ENCODE measurements around the gene R3HDM1. TPM values are rescaled to one million over a fixed set of nuclear protein-coding genes. Genes with fewer than 3 reads are reported as not detected.

The R3HDM1 gene
- total RNA-seq, 3 donors from 2014 or later = 22.3 to 26.1 (median 25.2) TPM

DNA sequence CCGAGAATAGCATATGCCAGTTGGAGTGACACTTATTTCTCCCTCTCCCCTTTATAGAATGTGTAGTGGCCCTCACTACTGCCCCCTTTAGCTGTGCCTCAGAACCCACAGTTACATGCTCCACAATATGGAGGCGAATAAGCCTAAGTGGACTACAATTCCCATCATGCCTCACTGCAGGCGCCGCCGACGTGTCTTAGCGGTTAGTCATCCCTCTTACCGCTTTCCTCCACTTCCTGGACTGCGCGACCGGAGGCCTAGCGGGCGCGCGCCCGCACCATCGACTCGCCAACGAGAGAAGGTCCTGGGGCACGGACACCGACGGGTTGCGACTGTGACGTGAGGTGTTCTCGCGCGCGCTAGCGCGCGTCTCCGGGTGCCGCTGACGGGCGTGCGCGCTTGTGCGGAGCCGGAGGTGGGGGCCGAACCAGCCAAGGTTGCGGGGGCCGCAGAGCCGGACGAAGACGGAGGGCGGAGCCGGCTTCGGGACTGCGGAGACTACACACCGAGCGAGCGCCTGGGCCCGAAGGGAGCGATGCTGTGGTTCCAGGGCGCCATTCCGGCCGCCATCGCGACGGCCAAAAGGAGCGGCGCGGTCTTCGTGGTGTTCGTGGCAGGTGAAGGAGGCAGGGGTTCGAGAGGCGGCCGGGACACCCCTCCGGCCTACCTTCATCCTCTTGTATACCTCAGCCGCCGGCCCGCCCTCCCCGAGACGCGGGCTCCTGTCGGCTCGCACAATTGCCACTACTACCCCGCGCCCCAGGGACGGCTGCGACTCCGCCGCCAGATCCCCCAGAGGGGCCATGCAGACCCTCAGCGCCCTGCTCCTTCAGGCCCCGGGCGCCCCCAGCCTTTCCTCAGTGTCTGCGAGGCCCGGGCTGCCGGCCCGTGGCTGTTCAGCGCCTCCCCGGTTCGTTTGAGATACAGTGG, 210.4 kb downstream of the R3HDM1 start, which contains the start of gene UBXN4:
TSS of gene UBXN4 (plus strand) at position 461 of the 930 bp plus-strand sequence. CDS start at position 536, 75 bp downstream.
- Histone ChIP-seq H3K4me3 (peak within 1 kb of the TSS; percentile 98), H3K36me3 (ENCODE audit: low read depth) (no peaks in the 10 kb centered on the region), H3K4me1 (ENCODE audit: low read depth) (no peaks in the 10 kb centered on the region), H3K9me3 (no peaks in the 10 kb centered on the region)
- ATAC-seq (peak; percentile 96), DNase-seq (peak; percentile 96 to 99 (median 97))
- TF ChIP-seq, protein P1, sequence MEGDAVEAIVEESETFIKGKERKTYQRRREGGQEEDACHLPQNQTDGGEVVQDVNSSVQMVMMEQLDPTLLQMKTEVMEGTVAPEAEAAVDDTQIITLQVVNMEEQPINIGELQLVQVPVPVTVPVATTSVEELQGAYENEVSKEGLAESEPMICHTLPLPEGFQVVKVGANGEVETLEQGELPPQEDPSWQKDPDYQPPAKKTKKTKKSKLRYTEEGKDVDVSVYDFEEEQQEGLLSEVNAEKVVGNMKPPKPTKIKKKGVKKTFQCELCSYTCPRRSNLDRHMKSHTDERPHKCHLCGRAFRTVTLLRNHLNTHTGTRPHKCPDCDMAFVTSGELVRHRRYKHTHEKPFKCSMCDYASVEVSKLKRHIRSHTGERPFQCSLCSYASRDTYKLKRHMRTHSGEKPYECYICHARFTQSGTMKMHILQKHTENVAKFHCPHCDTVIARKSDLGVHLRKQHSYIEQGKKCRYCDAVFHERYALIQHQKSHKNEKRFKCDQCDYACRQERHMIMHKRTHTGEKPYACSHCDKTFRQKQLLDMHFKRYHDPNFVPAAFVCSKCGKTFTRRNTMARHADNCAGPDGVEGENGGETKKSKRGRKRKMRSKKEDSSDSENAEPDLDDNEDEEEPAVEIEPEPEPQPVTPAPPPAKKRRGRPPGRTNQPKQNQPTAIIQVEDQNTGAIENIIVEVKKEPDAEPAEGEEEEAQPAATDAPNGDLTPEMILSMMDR (IDR thresholded peaks at IDR 0.05) = no peak
- intact Hi-C loops (cut with DNase I, micrococcal nuclease) = no loop called here

DNA sequence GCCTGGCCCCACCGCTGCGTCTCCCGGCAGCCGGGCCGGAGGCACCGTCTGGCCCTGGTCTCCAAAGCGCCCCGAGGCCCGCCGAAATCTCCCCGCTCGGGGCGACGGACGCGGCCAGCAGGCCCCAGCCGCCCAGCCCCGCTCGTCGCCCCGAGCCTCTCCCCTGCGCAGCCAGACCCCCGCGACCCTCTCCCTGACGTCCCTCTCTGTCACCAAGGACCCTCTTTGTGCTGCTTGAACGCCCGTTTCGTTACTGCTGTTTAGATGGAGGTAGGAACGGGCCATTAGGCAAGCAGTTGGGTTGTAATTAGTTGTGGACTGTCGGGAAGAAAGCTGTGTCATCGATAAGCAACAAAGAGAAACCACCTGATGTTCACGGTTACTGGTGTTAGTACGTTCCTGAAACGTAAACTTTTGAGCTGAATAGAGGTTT, 211.1 kb downstream of the R3HDM1 start:
- DNase-seq = peak in 1 of 3 donors; percentile 53
- no peaks in the 10 kb centered on the region for H3K9me3 ChIP-seq
- TF ChIP-seq, protein P1 (IDR thresholded peaks at IDR 0.05) = no peak
- no peaks in the 10 kb centered on the region for H3K36me3 ChIP-seq (ENCODE audit: low read depth)
- peak overlapping the region; percentile 98 for H3K4me3 ChIP-seq
- ATAC-seq = peak; percentile 54
- H3K4me1 ChIP-seq (ENCODE audit: low read depth) = no peaks in the 10 kb centered on the region
- intact Hi-C loops (cut with DNase I, micrococcal nuclease) = no loop called here

DNA sequence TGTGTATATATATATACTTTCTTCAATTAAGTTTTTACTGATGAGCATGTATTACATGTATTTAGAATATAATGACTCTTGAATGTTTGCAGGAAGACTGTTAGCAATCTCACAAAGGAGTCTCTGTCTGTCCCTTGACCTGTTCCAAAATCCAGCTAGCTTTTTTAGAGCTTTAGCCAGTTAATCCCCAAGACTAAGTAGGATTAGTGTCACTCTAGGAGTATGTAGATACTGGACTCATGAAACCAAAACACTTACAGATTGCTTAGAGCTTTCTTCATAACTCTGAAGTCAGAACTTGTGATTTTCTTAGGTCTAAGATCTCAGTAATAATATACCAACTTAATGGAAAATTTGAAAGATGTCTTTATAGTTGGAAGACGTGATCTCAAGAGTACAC, 212.6 kb downstream of the R3HDM1 start:
- peaks cover 11% of the 10 kb centered on the region for H3K36me3 ChIP-seq (ENCODE audit: low read depth)
- ATAC-seq (no peak), DNase-seq (no peak)
- TF ChIP-seq, protein P1 (IDR thresholded peaks at IDR 0.05) = no peak
- no peaks in the 10 kb centered on the region for H3K9me3 ChIP-seq
- no peaks in the 10 kb centered on the region for H3K4me1 ChIP-seq (ENCODE audit: low read depth)
- intact Hi-C loops (cut with DNase I, micrococcal nuclease) = no loop called here
- H3K4me3 ChIP-seq = no peak overlapping the region

DNA sequence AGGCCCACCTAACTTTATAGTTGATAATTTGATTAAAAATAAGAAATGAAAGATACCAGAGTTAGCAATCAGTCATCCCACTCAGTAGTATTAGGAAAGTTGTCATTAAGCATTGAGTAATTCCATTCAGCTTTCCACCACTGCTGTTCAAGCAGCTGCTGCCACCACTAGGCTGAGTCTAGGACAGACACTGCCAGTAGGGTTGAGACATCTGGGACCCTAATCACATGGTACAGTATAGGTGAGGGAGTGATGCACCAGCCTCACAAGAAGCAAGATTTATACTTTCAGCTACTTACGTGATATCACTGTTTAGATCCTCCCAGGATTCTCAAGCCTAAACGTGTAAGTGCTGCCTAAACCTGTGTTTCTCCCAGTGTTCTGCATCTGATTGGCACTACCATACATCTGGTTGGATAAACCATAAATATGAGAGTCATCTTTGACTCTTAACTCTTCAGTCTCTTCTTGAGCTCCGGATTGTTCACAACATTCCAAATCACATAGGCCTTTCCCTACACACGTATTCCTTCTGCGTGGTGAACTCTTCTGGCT, 213.6 kb downstream of the R3HDM1 start:
- DNase-seq (no peak), ATAC-seq (no peak)
- Histone ChIP-seq H3K9me3 (no peaks in the 10 kb centered on the region), H3K36me3 (ENCODE audit: low read depth) (peaks cover 15% of the 10 kb centered on the region), H3K4me3 (no peak overlapping the region), H3K4me1 (ENCODE audit: low read depth) (no peaks in the 10 kb centered on the region)
- TF ChIP-seq, protein P1 (IDR thresholded peaks at IDR 0.05) = no peak
- intact Hi-C loops (cut with DNase I, micrococcal nuclease) = no loop called here

DNA sequence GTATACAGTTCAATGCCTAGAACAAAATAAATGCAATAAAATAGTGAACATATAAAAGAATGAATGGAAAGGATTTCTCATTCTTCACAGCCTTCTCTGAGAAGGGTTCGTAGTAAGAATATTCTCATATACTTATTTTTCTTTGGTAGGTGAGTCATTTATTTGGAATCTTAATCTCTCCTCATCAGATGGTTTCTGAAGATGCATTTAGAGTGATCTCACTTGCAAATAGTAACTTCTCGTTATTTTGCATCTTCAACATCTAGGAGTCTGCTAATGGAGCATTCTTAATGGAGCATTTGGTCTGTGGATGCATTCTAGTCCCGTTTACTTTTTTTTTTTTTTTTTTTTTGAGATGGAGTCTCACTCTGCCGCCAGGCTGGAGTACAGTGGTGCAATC, 214.3 kb downstream of the R3HDM1 start:
- H3K9me3 ChIP-seq = no peaks in the 10 kb centered on the region
- no peak overlapping the region for H3K4me3 ChIP-seq
- no peaks in the 10 kb centered on the region for H3K4me1 ChIP-seq (ENCODE audit: low read depth)
- ATAC-seq (no peak), DNase-seq (no peak)
- TF ChIP-seq, protein P1 (IDR thresholded peaks at IDR 0.05) = no peak
- H3K36me3 ChIP-seq (ENCODE audit: low read depth) = peaks cover 15% of the 10 kb centered on the region
- intact Hi-C loops (cut with DNase I, micrococcal nuclease) = no loop called here

All from mucosa of descending colon (tissue), 3 donors.